Esophagus squamous epithelium (tissue), 4 donors: ENCODE measurements around the gene LRRC36.

ENCODE experiments used
- POLR2A ChIP-seq, 4 donors: fragments of 450-650 bp; IDR thresholded peaks; one replicate each; pipeline ENCODE4 v1.6.1; 2017; ENCODE audit warnings: antibody characterized with exemption in 4 of 4, mild to moderate bottlenecking in 4 of 4, moderate library complexity in 3 of 4
- TF ChIP-seq, protein P1 (sequence below), 6 experiments: fragments of 450-650 bp in 4 of 6; fragments of 200-600 bp in 2 of 6; sonication (generic) in 2 of 6; IDR thresholded peaks; one replicate each; pipeline ENCODE4 v1.5.1; 2016 to 2019; ENCODE audit warnings: antibody characterized with exemption in 6 of 6, mild to moderate bottlenecking in 4 of 6, moderate library complexity in 4 of 6

DNA sequence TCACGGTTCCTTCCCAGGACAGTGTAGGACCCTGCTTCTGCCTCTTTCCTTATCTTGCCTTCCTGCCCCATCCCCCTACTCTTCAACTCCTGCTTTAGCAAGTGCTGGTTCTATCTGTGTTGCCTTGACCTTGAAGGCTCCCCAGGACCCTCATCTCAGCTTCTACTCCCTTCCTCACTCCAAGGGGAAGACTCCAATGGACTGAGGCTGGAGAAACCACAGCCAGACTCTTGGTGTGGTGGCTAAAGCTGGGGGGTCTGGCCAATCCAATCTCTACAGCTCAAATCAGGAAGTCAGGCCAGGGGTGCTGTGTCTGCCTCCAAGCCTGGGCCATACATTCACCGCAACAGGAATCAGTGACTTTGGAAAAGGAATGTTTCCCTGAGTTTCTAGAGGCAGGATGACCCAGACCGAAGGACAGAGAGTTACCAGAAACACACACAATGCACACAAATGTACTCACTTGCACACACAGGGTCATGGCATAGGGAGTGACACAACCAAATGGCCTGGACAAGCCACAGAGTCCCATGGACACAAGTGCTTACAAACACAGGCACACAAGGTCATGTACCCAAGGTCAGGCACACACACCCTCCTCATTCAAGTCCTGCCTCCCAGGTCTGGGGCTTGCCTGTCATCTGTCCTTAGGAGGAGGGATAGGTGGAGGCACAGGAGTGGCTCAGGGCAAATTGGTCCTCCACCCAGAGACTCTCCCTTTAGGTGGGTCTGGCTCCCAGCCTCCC lies 102.6 kb downstream of the LRRC36 start:
- TF ChIP-seq, protein P1, sequence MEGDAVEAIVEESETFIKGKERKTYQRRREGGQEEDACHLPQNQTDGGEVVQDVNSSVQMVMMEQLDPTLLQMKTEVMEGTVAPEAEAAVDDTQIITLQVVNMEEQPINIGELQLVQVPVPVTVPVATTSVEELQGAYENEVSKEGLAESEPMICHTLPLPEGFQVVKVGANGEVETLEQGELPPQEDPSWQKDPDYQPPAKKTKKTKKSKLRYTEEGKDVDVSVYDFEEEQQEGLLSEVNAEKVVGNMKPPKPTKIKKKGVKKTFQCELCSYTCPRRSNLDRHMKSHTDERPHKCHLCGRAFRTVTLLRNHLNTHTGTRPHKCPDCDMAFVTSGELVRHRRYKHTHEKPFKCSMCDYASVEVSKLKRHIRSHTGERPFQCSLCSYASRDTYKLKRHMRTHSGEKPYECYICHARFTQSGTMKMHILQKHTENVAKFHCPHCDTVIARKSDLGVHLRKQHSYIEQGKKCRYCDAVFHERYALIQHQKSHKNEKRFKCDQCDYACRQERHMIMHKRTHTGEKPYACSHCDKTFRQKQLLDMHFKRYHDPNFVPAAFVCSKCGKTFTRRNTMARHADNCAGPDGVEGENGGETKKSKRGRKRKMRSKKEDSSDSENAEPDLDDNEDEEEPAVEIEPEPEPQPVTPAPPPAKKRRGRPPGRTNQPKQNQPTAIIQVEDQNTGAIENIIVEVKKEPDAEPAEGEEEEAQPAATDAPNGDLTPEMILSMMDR (IDR thresholded peaks at IDR 0.05), result no peak
- TF ChIP-seq POLR2A (IDR thresholded peaks at IDR 0.05), result no peak
